HUDEP-2 (cell line): Measurements from ENCODE around the gene DHX15.
A peak's percentile ranks its signal among the peaks of the same experiment; 100 is the strongest.

Source experiments
- DNase-seq, 76 experiments: peaks; one replicate each; lab custom pipeline; 2025; ENCODE audit not compliant: unreplicated experiment in 76 of 76; lab: John Stamatoyannopoulos, UW

The DHX15 gene

GRCh38 chr4:24584211-24584850 is at the start of gene DHX15:
Gene DHX15 (minus strand): TSS chr4:24584554. CDS start chr4:24584393, 161 bp downstream.
- peak in 75 of 76 experiments; percentile 25 to 93 (median 86) for DNase-seq

GRCh38 chr4:24632011-24632410 is 47.7 kb upstream of the DHX15 start:
- DNase-seq: no peak

- peak in 1 of 76 experiments; percentile 1 for DNase-seq
Observed at GRCh38 chr4:24630937-24631336, 46.6 kb upstream of the DHX15 start.

GRCh38 chr4:24625091-24625490 is 40.7 kb upstream of the DHX15 start:
- DNase-seq: no peak

GRCh38 chr4:24624381-24624780 is 40.0 kb upstream of the DHX15 start:
- no peak for DNase-seq

GRCh38 chr4:24622146-24622834 is 37.9 kb upstream of the DHX15 start:
- no peak for DNase-seq

GRCh38 chr4:24615977-24616376 is 31.6 kb upstream of the DHX15 start:
- DNase-seq: no peak

GRCh38 chr4:24614881-24615280 is 30.5 kb upstream of the DHX15 start:
- DNase-seq: no peak

GRCh38 chr4:24613502-24613901 is 29.1 kb upstream of the DHX15 start:
- DNase-seq: no peak

- no peak for DNase-seq
Observed at GRCh38 chr4:24611575-24611974, 27.2 kb upstream of the DHX15 start.

GRCh38 chr4:24607334-24607733 is 23.0 kb upstream of the DHX15 start:
- no peak for DNase-seq

GRCh38 chr4:24605216-24605615 is 20.9 kb upstream of the DHX15 start:
- DNase-seq: no peak

GRCh38 chr4:24604558-24605214 is 20.3 kb upstream of the DHX15 start:
- DNase-seq: no peak

GRCh38 chr4:24603343-24603742 is 19.0 kb upstream of the DHX15 start:
- no peak for DNase-seq

- no peak for DNase-seq
Observed at GRCh38 chr4:24601121-24601520, 16.8 kb upstream of the DHX15 start.

- no peak for DNase-seq
Observed at GRCh38 chr4:24599275-24599674, 14.9 kb upstream of the DHX15 start.

- no peak for DNase-seq
Observed at GRCh38 chr4:24598025-24598424, 13.7 kb upstream of the DHX15 start.

GRCh38 chr4:24595659-24596058 is 11.3 kb upstream of the DHX15 start:
- no peak for DNase-seq

GRCh38 chr4:24594887-24595286 is 10.5 kb upstream of the DHX15 start:
- DNase-seq: no peak

- no peak for DNase-seq
Observed at GRCh38 chr4:24589448-24589847, 5.1 kb upstream of the DHX15 start.

GRCh38 chr4:24588216-24588954 is 4.0 kb upstream of the DHX15 start:
- DNase-seq: peak in 30 of 76 experiments; percentile 1 to 67 (median 20)
